8988T (cell line): Measurements from ENCODE around the gene FSTL4.
"Not testable (repeated sequence)": the region's sequence is repeated elsewhere in the genome, so short reads cannot be mapped to it uniquely, and the experiment has no call there.

Experiments used
- DNase-seq: peaks from one replicate; pipeline ENCODE4 v3.0.0; 2011

Gene FSTL4

DNA sequence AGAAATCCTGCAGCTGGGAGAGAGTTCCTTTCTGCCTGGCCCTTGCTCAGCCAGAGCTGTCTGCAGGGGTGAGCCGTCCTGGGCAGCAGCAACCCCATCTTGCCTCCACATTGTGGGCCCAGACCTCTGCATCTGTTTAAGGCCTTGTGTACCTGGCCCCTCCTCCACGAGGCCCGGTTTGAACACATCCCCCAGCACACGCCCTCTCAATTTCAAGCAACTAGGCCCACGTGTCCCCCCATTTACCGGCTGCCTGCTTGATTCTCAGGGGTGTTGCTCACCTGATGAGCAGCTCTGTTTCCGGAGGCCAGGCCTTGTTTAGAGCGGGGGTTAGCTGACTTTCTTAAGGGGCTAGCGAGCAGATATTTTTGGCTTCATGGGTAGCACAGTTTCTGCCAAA, 378.7 kb downstream of the FSTL4 start:
- no peak for DNase-seq

DNA sequence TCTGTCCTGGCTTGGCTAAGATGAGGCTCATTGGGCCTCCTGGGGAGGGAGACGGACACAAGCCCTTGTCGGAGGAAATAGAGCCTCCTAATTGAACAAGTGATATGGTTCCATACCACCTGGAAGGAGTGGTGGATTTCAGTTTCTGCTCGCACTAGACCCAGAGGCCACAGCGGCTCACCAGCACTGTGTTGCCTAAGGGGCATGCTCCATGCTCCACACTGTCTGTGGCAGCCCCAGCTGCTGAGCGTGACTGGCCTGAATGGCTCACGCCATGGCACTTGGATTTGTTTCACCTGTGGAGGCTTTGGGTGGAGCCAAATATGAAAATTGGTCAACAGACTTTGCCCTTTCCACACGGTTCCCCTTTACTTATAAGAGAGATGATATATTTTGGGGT, 379.4 kb downstream of the FSTL4 start:
- DNase-seq, result no peak

DNA sequence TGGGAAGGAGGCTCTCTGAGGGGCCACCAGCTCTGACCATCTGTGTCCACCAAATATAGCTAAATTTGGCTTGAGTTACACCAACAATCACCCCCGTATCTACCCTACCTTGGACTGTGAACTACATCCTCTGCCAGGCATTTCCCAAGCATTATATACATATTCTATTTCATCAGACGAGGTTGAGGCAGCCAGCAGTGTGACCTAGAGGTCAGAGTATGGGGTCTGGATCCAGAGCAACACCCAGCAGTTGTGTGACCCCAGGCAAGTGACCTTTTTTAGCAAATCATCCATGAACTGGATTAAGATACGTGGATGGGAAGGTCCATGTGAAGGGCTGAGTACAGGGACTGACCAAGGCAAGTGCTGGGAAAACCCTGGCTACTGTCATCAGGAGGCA, 379.9 kb downstream of the FSTL4 start:
- DNase-seq, result no peak

DNA sequence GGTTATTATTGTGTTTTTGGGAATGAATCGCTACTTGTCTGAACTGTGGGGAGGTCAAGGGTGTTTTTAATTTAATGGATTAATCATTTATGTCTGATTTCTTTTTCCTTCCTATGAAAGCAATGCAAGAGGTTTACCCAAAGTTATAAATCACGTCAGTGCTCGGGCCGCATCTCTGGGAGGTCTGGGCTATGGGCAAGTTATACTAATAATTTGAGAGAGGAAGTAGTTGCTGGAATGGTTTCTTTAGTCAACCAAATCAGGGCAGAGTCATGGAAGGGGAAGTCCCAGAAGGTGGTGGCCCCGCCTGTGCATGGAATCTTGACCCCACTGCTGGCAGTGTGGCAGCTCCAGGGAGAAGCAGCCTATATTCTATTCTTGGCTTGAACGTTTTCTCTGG, 380.3 kb downstream of the FSTL4 start:
- no peak for DNase-seq

DNA sequence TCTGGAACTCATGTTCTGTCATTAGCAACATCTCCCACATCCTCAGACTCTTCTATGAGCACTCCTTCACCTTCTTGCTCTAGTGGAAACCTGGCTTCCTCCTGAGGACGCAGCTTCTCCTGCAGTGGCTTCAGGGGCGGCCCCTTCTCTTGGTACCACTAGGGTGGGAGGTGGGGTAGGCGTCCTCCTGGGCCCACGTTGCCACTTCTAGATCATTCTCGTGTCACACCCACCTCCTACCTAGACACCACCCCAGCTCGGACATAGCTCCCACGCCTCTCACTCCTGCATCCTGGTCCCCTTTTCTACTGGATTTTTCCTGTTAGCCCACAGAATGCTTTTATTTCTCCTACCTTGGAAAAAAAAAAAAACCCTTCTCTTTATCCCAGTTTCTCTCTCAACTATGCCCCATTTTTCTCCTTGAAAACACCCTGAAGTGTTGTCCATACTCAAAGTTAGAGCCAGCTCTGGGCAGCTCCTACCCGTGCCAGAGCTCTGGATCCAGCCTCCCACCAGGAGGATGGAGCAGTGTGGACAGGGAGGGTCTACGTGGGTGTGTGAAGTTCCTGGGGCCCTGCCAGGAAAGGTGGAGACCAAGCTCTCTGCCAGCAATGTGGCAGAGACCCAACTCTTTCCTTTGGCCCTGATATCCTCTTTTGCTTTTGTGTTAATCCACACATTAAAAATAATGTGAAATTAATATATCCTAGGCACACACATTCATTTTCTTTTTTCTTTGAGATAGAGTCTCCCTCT, 381.3 kb downstream of the FSTL4 start:
- no peak for DNase-seq

DNA sequence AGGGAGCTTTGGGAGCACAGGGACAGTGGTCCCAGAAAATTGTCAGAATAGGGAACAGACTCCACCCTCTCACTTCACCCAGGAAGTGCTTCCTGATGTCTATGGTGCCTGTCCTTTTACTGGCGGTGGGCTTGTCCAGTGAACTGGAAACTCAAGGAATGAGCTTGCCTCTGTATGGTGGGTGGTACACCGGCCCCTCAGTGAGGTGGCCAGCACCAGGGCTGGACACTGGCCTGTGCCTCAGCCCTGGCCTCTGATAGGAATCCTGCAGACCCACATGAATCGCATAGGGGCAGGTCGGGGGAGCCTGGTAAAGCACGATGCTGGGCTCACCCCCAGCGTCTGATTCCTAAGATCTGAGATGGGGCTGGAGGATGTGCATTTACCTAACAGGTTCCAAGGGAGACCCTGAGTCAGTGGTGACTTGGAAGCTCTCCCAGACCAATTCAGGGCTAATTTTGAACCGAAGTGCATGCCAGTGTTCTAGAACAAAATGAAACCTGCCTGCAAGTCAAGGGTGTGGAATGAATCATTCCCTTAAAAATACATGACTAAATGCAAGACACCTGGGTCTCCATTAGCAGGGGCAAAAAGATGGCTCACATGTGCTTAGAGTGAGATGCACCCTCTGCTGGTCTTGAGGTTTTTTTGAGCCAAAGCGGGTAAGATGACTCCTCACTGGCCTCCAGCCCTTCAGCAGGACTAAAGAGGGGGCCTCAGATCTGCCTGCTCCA, 382.2 kb downstream of the FSTL4 start:
- no peak for DNase-seq

DNA sequence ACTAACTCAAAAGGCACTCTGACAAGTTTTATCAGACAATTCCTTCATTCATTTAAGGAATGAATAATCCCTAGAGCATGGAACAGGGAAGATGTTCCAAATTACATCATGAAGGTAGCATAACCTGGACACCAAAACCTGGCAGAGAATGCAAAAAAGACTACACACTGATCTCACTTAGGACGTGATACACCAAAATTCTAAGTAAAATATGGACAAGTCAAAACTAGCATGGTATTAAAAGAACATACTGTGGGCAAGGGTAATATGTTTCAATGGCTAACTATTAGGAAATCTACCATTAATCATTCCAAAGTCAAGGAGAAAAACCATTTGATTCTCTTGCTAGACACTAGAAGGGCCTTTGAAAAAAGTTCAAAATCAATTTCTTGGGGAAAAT, 384.0 kb downstream of the FSTL4 start:
- DNase-seq, result no peak

DNA sequence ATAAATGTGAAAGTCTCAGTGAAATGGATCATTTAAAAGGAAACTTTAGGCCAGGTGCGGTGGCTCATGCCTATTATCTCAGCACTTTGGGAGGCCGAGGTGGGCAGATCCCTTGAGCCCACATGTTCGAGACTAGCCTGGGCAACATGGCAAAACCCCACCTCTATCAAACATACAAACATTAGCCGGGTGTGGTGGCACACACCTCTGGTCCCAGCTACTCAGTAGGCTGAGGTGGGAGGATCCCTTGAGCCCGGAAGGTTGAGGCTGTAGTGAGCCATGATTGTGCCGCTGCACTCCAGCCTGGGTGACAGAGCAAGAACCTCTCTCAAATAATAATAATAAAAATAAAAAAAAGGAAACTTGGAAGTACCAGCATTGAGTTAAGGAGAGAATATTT, 384.4 kb downstream of the FSTL4 start:
- DNase-seq, result no peak

DNA sequence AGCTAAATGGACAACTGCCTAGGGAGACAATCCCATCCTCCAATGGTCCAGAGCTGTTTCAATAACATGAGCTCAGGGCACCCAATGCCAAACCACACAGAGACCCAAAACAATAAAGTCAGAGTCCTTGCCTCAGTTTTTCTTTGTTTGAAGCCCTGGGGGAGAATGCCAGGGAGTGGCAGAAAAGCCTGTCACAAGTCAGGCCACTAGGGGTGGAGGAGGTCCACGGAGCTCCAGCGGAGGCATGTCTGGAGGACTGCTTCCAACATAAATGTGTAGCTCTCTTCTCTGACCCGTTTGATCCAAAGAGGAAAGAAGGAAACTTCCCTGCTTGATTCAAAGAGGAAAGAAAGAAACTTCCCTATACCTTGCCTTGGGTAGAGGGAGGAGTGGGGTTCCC, 385.3 kb downstream of the FSTL4 start:
- no peak for DNase-seq

DNA sequence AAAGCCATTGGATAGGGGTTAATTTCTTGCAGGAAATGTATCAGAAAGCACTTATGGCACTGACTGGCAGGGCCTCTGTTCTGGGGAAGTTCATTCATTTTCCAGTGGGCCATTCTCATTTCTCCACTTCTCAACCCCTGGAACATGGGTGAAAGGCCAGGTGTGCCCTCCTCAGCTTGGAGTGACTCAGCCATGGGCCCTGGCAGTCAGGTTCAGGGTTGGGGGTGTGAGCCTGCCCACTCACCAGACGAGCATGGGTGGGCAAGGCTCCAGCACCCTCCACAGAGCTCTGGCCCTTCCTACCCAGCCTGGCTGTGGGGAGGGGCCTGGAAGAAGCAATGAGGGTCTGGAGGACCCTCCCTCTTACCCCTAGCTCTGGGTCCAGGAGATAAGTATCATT, 386.2 kb downstream of the FSTL4 start:
- no peak for DNase-seq

DNA sequence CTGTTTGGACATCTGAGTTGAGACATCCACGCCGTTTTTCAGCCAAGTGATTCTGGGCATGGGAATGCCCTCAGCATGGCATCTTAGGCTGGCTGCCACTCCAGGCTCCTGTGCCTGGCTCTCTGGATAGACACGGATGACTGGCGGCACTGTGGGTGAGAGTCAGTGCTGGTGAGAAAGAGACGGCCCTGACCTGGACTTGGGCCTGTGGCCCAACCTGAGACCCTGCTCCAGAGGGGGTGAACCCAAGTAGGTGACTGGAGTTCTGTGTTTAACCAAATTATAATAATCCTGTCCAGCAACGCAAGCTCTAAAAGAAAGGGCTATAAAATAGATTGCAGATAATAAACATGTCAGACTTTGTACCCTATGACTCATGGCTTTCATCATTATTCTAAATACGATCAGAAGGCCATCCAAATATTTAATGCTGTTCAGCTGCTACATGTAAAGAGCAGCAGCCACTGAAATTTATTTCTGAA, 386.6 kb downstream of the FSTL4 start:
- DNase-seq, result no peak

DNA sequence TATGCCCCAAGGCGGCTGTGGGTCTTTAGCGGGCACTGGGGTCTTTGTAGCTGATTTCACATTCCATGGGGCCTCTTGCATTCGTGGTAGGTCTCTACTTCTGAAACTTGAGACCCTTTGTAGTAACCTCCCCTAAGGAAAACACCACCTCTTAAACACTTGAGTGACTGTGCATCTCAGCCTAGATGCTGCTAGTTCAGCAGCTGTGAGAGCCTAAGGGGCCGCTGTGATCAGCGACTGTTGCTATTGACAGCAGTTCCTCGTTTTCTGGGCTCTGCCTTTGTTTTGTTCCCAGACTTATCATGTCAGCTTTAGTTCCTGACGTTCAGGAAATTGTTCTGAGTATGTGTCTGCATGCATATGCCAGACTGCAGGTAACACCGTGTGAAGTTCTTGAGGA, 389.4 kb downstream of the FSTL4 start:
- no peak for DNase-seq

DNA sequence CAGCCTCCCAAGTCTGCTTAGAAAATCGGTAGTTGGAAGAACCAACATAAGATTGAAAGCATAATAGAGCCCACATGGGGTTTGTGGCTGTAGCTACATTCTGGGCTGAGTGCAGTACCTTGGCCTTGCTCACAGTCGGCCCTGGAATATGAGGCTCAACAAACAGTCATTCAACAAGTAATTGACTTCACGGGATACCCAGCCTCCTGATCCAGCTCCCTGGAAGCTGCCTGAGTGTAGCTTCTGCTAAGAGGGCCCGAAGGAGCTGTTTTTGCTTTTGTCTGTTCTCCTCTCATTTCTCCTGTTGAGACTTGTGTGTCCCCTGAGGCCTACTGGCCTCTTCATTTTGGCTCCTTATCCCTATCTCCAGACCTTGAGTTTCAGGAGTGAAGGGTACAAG, 389.8 kb downstream of the FSTL4 start:
- no peak for DNase-seq

DNA sequence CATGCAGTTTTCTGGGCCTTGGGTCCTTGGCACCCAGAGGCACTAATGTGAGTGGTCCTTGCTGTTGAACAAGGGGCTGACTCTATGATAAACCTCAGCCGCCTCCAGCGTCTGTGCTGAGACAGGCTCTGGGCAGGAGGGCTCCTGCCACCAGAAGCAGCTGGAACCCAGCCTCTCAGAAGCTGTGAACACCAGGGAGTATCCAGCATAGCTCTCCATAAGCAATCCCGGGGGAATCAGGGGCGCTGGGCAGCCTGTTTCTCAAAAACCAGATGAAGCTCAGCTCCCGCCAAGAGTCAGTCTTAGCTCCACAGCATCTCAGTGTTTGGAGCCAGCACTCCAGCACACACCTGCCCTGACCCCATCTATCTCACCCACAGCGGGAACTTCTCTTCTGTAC, 390.3 kb downstream of the FSTL4 start:
- DNase-seq, result no peak

DNA sequence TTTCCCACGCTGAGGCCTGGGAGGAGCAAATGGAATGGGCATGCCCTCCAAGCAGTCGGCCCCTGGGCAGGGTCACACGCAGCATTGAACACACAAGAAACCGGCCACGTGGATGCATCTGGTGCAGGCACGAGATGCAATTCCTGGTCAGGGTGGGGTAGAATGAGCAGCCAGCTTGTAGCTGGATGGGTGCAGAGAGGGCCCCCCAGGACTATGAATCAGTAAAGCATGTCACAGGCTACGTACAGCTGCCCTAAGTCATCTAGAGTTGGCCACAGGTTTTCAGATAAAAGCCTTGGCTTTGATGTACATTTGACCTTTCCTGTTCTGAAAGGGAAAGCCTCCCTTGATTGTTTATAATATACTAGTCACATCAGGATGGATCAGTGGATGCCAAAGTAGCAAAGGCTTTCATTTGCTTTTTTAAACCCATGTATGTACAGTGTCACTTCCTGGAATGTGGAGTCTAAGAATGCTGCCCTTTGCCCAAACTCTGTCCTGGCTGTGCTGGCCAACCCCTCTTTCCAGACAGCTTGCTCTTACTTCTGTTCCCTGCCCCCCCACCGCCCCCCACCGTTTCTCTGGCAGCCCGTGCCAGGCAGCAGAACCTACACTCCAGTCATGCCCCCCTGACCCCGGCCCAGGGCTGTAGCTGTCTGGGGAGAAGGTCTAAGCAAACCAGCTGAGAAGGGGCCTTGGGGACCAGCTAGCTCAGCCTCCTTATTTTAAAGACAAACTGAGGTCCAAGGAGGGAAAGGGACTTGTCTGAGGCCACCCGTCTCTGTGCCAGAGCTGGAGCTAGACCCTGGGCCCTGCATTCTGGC, 391.3 kb downstream of the FSTL4 start:
- no peak for DNase-seq

DNA sequence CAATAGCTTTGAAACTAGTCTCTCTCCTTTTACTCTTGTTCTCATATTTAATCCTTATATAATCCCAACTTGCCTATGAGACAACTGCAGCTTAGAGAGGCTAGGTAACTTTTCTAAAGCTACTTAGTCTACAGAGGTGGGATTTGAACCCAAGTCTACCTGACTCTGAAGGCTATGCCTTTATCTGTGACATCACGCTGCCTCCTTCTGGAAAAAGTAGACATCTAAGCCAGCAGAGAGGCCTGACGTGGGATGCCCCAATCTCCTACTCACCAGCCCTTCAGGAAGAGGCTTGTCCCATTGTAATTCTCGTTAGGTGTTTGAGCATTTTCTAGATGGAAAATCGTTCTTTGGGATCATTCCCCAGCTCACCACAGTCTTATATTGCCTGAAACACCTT, 393.0 kb downstream of the FSTL4 start:
- no peak for DNase-seq

DNA sequence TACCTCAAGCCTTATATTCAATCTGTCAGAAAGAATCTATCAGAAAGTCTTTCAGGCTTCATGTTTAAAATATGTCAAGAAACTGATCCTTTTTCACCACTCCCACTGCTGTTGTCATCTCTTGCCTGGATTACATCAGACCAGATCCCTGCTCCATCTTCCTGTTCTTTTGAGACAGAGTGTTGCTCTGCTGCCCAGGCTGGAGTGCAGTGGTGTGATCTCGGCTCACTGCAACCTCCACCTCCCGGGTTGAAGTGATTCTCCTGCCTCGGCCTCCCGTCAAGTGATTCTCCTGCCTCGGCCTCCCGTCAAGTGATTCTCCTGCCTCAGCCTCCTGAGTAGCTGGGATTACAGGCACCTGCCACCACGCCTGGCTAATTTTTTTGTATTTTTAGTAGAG, 396.2 kb downstream of the FSTL4 start:
- not testable (repeated sequence) for DNase-seq

DNA sequence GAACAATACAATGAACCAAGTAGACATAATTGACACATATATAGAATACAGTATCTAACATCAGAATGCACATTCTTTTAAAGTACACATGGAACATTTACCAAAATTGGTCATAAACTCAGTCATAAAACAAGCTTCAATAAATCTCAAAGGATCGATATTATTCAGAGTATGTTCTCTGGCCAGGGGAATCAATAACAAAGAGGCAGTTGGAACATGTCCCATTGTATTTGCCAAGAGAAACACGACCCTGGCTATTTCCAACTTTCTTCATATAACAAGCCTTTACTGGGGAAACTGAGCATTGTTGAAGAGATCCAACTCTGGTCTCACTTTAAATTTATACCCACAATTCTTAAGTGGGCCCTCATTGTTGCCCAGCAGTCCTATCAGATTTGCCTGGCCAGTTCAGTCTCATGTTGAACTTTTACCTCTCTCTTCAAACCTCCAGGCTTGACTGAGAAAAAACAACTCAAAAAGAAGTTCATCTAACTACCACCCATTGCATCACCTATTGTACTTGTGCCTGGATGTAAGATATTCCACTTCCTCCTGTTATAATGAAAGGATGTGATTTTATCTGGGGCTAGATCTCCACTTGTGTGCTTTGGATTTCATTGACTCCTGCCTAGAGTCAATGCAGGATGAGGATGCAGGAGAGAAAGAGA, 398.1 kb downstream of the FSTL4 start:
- DNase-seq, result no peak

DNA sequence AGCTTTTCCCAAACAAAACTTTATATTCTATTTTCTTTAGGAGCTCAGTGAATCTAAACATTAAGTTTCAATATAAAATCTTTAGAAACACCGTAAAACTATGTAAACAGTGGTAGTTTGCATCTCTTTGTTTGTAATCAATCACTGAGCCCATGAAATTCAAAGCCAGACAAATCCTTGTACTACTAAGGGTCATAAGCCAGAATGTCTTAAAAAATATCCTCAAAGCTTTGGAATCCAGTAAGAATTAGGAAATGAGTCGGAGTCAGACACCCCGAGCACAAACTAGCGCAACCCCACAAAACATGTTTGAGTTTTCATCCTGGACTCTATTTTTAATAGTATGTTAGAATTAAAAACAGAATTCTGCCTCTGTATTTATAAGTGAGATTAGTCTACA, 406.7 kb downstream of the FSTL4 start:
- DNase-seq, result no peak

DNA sequence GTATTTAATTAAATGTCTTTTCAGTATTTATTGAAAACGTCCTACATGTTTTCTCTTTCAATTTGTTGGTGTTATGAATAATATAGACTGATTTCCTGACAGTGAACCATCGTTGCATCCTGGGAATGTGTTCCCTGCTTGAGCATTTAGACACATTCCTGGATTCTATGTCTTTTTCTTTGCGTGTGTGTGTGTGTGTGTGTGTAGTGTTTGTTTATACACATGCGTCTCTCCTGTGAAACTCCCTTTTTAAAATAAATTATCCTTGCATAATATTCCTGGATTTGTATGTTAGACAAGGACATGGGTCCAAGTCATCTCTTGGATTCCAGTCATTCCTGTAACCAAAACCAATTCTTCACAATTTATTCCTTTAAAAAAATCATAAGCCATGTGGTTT, 407.1 kb downstream of the FSTL4 start:
- no peak for DNase-seq

DNA sequence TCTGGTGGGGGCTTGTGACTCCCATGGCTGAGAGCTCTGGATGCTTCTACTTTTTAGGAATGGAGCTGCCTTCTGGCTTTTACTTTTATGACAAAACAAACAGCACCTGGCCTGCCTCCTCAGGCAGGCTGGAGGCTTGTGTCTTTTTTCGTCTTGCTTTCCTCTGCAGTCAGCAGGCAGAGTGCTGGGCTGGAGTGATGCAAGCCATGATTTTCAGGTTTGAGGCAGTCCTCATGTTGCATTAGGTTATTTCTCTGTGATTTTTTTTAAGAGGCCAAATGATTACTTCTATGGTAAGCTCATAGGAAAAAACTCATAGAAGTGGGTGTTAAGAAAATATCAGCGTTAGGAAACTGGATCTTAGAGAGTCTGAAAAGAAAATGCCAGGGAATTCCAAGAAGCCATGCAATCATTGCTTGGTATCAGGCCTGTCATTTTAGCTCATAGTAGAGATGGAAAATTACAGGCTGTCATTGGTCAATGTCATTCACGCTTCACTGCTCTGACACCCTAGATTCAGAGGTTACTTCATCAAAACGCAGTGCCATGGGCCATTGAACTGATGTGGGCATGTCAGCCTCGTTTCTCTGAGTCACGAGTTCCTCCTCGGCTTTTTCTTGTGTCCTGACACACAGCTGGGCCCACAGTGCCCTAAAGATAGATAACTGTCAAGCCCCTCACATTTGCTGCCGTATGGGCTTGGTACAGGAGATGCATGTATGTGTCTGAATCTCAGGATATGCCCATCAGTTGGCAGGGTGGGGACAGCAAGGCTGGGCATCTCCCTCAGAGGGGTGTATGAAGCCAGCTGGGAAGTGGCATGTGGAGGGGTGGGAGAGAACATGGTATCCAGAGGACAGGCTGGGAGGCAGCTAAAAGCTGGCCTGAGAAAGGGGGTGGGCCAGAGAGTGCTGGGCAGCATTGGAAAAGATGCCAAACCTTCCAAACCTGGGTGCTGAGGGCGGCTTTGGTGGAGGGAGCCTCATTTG, 408.7 kb downstream of the FSTL4 start:
- no peak for DNase-seq
